K562 (cell line): Measurements from ENCODE around the gene PHF12. TPM values are rescaled to one million over a fixed set of nuclear protein-coding genes. Genes with fewer than 3 reads are reported as not detected.

Experiments
- CC2D1A ChIP-seq: fragments of 450-650 bp; IDR thresholded peaks from 2 replicates; pipeline ENCODE4 v1.6.1; 2017; ENCODE audit warnings: mild to moderate bottlenecking
- CEBPB ChIP-seq: fragments of 450-650 bp; IDR thresholded peaks from 2 replicates; pipeline ENCODE4 v1.6.1; 2016; ENCODE audit warnings: missing genetic modification characterization, missing compliant biosample characterization
- HMG20A ChIP-seq: fragments of 450-650 bp; formaldehyde crosslinking; conservative IDR thresholded peaks from 2 replicates; pipeline ENCODE4 v1.4.0; 2020; ENCODE audit warnings: mild to moderate bottlenecking, mixed read lengths
- JUND ChIP-seq, 2 experiments: IDR thresholded peaks; 2 replicates in 1 of 2; 3 replicates in 1 of 2; pipeline ENCODE4 v1.6.1; 2011; ENCODE audit warnings: borderline replicate concordance in 2 of 2, low read depth in 2 of 2, low read length in 2 of 2, improper control_type of control experiment in 1 of 2, missing biosample characterization in 1 of 2, missing genetic modification characterization in 1 of 2, missing genetic modification reagents in 1 of 2
- KLF1 ChIP-seq: fragments of 450-650 bp; IDR thresholded peaks from 2 replicates; pipeline ENCODE4 v1.6.1; 2016; ENCODE audit warnings: missing genetic modification characterization, missing compliant biosample characterization
- MAFK ChIP-seq: IDR thresholded peaks from 2 replicates; pipeline ENCODE4 v1.6.1; 2011; ENCODE audit warnings: low read length, improper control_type of control experiment
- NBN ChIP-seq: fragments of 450-650 bp; IDR thresholded peaks from 2 replicates; pipeline ENCODE4 v1.6.1; 2016; ENCODE audit warnings: low read depth, mild to moderate bottlenecking
- NR2C1 ChIP-seq, 2 experiments: fragments of 450-650 bp; IDR thresholded peaks; 2 replicates each; pipeline ENCODE4 v1.6.1; 2017; ENCODE audit warnings: mild to moderate bottlenecking in 2 of 2, antibody characterized with exemption in 1 of 2, inconsistent platforms in 1 of 2, missing compliant biosample characterization in 1 of 2, missing genetic modification characterization in 1 of 2
- PCBP1 ChIP-seq: fragments of 200-400 bp; formaldehyde crosslinking; IDR thresholded peaks from 2 replicates; pipeline ENCODE4 v1.6.1; 2018; ENCODE audit warnings: mild to moderate bottlenecking, low read depth, low read length; ENCODE audit not compliant: poor library complexity, severe bottlenecking
- RFX7 ChIP-seq: fragments of 250-450 bp; sonication (Bioruptor Pico); IDR thresholded peaks from 2 replicates; pipeline ENCODE4 v1.5.1; 2021; ENCODE audit warnings: mild to moderate bottlenecking
- TAL1 ChIP-seq: fragments of 450-650 bp; IDR thresholded peaks from 2 replicates; pipeline ENCODE4 v1.6.1; 2016; ENCODE audit warnings: mild to moderate bottlenecking
- TCF7L2 ChIP-seq: fragments of 150-350 bp; IDR thresholded peaks from 2 replicates; pipeline ENCODE4 v1.6.1; 2016; ENCODE audit warnings: low read depth, mild to moderate bottlenecking, low read length, moderate library complexity
- TRIM28 ChIP-seq: fragments of 450-650 bp; IDR thresholded peaks from 2 replicates; pipeline ENCODE4 v1.6.1; 2017
- ZNF282 ChIP-seq: sonication (generic); formaldehyde crosslinking; IDR thresholded peaks from 2 replicates; pipeline ENCODE4 v1.8.1; 2023; ENCODE audit warnings: missing genetic modification reagents
- ZNF384 ChIP-seq: IDR thresholded peaks from 2 replicates; pipeline ENCODE4 v1.6.1; 2012; ENCODE audit warnings: low read depth, low read length, improper control_type of control experiment
- ZNF766 ChIP-seq: fragments of 200-800 bp; sonication (Bioruptor generic); conservative IDR thresholded peaks from 2 replicates; pipeline ENCODE4 v1.6.1; 2016; ENCODE audit warnings: missing genetic modification characterization, missing compliant biosample characterization
- polyA plus RNA-seq, 8 experiments: library from polyadenylated mRNA; depleted of rRNA in 4 of 8; stranded (reverse) in 5 of 8; unstranded in 3 of 8; fragments of >200 nt; fragmentation: Nextera tagmentation in 2 of 8; fragmentation: Illumina TruSeq in 1 of 8; extraction: Ambion mirVana in 2 of 8; extraction: Trizol in 1 of 8; gene quantifications; 2 replicates each; pipeline versions ENCODE4 v1.2.1 to v1.2.3, GENCODE V29; 2011 to 2014; ENCODE audit warnings: inconsistent platforms in 1 of 8, missing spikeins in 1 of 8
- total RNA-seq, 7 experiments: library from RNA; depleted of rRNA in 6 of 7; stranded (reverse); fragments of >200 nt in 6 of 7; fragmentation: Illumina TruSeq in 2 of 7; extraction: Trizol in 2 of 7; gene quantifications; 2 replicates each; pipeline versions ENCODE4 v1.2.1 to v1.2.3, GENCODE V29; 2011 to 2021; ENCODE audit warnings: low replicate concordance in 1 of 7
- TF ChIP-seq, protein P1 (sequence below): IDR thresholded peaks from 2 replicates; pipeline ENCODE4 v1.6.1; 2011; ENCODE audit warnings: borderline replicate concordance, low read depth, mild to moderate bottlenecking, moderate library complexity, low read length; ENCODE audit not compliant: insufficient read depth, poor library complexity, severe bottlenecking
- TF ChIP-seq, protein P2 (sequence below): sonication (generic); formaldehyde crosslinking; IDR thresholded peaks from 2 replicates; pipeline ENCODE4 v1.8.0; 2023; ENCODE audit warnings: mild to moderate bottlenecking, missing genetic modification reagents
- TF ChIP-seq, protein P3 (sequence below): fragments of 250-450 bp; sonication (Bioruptor Pico); IDR thresholded peaks from 2 replicates; pipeline ENCODE4 v1.8.0; 2021; ENCODE audit warnings: borderline replicate concordance, mild to moderate bottlenecking, moderate library complexity; ENCODE audit not compliant: poor library complexity, severe bottlenecking
- TF ChIP-seq, protein P4 (sequence below): fragments of 250-450 bp; sonication (Bioruptor Pico); IDR thresholded peaks from 2 replicates; pipeline ENCODE4 v1.5.0; 2020; ENCODE audit warnings: mild to moderate bottlenecking, borderline replicate concordance

Gene PHF12
- total and polyA plus RNA-seq, 9 of the 15 experiments (the other 6 are each of a cell fraction or from before 2014, with no cell fraction given), result 0.82 to 31.3 (median 13.5) TPM

DNA sequence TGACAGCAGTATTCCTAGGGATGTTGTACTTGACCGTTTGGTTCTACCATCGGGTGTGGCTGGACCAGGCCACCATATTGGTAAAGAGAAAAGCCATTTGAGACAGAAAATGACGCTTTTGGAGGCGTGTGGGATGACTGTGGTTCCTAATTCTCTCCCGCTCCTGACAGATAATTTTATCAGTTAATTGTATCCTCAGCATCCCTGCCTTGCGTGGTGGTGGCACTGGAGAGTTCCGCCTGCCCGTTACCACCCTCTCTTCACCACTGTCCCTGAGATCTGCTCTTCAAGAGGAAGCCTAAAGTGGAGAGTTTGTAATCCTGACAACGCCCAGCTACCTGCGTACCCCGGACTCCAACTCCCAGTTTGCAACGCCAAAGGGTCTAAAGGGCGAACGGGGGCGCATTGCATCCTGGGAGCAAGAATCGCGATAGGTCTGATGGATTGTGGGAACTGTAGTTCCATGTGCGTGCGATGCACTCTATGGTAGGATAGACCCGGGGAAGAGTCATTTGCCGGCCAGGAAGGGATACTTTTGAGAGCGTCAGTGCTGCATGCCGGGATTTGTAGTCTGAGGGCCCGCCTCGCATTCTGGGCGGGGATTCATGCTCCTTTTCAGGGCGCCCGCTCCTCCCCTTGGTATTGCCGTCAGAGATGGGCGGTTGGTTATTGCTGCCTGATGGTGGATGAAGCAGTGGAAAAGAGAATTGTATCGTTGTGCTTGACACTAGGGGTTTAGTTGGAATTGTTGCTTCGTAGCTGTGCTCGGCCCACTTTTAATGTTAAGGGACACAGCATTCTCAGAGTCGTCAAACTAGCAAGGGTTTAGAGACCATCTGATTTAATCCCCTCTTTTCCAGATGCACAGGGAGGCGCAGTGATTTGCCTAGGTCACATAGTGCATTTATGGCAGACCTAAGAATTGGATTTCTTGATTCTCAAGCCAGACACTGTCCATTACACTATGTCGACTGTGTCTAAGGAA lies 965 bp upstream of the PHF12 start (continued):
- TF ChIP-seq, protein P1, sequence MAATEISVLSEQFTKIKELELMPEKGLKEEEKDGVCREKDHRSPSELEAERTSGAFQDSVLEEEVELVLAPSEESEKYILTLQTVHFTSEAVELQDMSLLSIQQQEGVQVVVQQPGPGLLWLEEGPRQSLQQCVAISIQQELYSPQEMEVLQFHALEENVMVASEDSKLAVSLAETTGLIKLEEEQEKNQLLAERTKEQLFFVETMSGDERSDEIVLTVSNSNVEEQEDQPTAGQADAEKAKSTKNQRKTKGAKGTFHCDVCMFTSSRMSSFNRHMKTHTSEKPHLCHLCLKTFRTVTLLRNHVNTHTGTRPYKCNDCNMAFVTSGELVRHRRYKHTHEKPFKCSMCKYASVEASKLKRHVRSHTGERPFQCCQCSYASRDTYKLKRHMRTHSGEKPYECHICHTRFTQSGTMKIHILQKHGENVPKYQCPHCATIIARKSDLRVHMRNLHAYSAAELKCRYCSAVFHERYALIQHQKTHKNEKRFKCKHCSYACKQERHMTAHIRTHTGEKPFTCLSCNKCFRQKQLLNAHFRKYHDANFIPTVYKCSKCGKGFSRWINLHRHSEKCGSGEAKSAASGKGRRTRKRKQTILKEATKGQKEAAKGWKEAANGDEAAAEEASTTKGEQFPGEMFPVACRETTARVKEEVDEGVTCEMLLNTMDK, result no peak
- TF ChIP-seq RFX7 (0 out of 2 replicates have a peak, but pooled peaks have one; percentile 51), PCBP1 (no peak), TCF7L2 (no peak), CC2D1A (peak; percentile 32; the same call in 1 of the 2 replicates), ZNF384 (no peak), NR2C1 (IDR thresholded peaks at IDR 0.05) (peak; percentile 99), NR2C1 (tag; IDR thresholded peaks at IDR 0.05) (peak; percentile 100), TRIM28 (0 out of 2 replicates have a peak, but pooled peaks have one; percentile 63), ZNF282 (CRISPR knock-in tag) (no peak), MAFK (no peak), KLF1 (tag) (peak; percentile 83; the same call in 1 of the 2 replicates), NBN (peak; percentile 19; the same call in 1 of the 2 replicates), ZNF766 (CRISPR knock-in tag) (peak; percentile 98), HMG20A (CRISPR knock-in tag) (no peak), CEBPB (tag) (no peak), JUND (IDR thresholded peaks at IDR 0.05; ENCODE audit: borderline replicate concordance, low read depth, low read length) (peak; percentile 79; the same call in 1 of the 2 replicates), JUND (tag; IDR thresholded peaks at IDR 0.05; ENCODE audit: borderline replicate concordance, low read depth, low read length) (peak; percentile 76; the same call in 1 of the 3 replicates), TAL1 (no peak)
- TF ChIP-seq, protein P2, sequence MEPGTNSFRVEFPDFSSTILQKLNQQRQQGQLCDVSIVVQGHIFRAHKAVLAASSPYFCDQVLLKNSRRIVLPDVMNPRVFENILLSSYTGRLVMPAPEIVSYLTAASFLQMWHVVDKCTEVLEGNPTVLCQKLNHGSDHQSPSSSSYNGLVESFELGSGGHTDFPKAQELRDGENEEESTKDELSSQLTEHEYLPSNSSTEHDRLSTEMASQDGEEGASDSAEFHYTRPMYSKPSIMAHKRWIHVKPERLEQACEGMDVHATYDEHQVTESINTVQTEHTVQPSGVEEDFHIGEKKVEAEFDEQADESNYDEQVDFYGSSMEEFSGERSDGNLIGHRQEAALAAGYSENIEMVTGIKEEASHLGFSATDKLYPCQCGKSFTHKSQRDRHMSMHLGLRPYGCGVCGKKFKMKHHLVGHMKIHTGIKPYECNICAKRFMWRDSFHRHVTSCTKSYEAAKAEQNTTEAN, result no peak
- TF ChIP-seq, protein P3, sequence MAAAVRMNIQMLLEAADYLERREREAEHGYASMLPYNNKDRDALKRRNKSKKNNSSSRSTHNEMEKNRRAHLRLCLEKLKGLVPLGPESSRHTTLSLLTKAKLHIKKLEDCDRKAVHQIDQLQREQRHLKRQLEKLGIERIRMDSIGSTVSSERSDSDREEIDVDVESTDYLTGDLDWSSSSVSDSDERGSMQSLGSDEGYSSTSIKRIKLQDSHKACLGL (CRISPR knock-in tag), result no peak
- TF ChIP-seq, protein P4, sequence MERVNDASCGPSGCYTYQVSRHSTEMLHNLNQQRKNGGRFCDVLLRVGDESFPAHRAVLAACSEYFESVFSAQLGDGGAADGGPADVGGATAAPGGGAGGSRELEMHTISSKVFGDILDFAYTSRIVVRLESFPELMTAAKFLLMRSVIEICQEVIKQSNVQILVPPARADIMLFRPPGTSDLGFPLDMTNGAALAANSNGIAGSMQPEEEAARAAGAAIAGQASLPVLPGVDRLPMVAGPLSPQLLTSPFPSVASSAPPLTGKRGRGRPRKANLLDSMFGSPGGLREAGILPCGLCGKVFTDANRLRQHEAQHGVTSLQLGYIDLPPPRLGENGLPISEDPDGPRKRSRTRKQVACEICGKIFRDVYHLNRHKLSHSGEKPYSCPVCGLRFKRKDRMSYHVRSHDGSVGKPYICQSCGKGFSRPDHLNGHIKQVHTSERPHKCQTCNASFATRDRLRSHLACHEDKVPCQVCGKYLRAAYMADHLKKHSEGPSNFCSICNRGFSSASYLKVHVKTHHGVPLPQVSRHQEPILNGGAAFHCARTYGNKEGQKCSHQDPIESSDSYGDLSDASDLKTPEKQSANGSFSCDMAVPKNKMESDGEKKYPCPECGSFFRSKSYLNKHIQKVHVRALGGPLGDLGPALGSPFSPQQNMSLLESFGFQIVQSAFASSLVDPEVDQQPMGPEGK (CRISPR knock-in tag), result no peak
